GM10248 (cell line): ENCODE results near the gene KRABD2.
"Not testable (repeated sequence)": the region's sequence is repeated elsewhere in the genome, so short reads cannot be mapped to it uniquely, and the experiment has no call there.

Source experiments
- CTCF ChIA-PET: fragments of 300-600 bp; sonication (Branson Sonifier 250); formaldehyde crosslinking; extraction: SDS; loops from one replicate; lab custom pipeline; 2021; ENCODE audit warnings: antibody characterized with exemption; lab: Yijun Ruan, JAX
- POLR2A ChIA-PET: fragments of 350-650 bp; sonication (Branson Sonifier 250); formaldehyde crosslinking; extraction: SDS; loops from one replicate; lab custom pipeline; 2020; ENCODE audit warnings: antibody characterized with exemption; lab: Yijun Ruan, JAX
- DNase-seq: peaks from one replicate; pipeline ENCODE4 v3.0.0; 2012; ENCODE audit errors: extremely low spot score
- CTCF ChIP-seq: IDR thresholded peaks from 2 replicates; pipeline ENCODE4 v1.5.1; 2012; ENCODE audit warnings: mild to moderate bottlenecking, low read depth; ENCODE audit errors: extremely low read depth, missing control alignments, control extremely low read depth

The KRABD2 gene

GRCh38 chr17:8382052-8382879, 5.8 kb upstream of the KRABD2 start:
- TF ChIP-seq CTCF, result no peak
- ChIA-PET POLR2A (interaction anchor here (0.6 to 1.7 kb wide), 4 partner anchors 12 to 897 kb away, joined by 3 to 6 read pairs (median 4); no protein-coding TSS in a partner anchor), CTCF (interaction anchor here (0.6 to 1.6 kb wide), 8 partner anchors 17 to 308 kb away, joined by 3 to 5 read pairs (median 4); partner anchors contain the start of gene SLC25A35)
- DNase-seq, result no peak

DNA sequence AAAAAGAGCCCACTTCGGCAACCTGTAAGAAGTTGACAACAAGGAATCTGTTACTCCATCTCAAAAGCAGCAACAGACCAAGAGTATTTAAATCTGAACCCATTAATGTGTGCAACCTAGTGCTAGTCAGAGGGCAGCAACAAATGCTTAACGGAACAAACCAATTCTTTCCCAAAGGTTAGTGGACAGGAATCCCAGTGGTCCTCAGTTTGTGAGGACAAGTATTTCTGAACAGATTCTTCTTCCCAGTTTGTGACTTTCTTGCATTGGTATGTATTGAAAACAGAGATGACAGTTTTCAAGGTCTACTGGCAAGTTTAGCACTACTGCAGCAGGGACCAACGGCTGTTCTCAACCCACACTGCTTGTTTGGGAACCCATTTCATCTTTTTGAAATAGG, 3.5 kb upstream of the KRABD2 start:
- ChIA-PET CTCF (no interaction called here), POLR2A (no interaction called here)
- no peak for DNase-seq
- TF ChIP-seq CTCF, result no peak

- CTCF ChIA-PET, result interaction anchor here (2.8 kb wide), 1 partner anchor 17 kb away, joined by 18 read pairs; no protein-coding TSS in a partner anchor
- DNase-seq, POLR2A ChIA-PET: not testable (repeated sequence)
Observed at GRCh38 chr17:8378117-8378516, 1.6 kb upstream of the KRABD2 start.

DNA sequence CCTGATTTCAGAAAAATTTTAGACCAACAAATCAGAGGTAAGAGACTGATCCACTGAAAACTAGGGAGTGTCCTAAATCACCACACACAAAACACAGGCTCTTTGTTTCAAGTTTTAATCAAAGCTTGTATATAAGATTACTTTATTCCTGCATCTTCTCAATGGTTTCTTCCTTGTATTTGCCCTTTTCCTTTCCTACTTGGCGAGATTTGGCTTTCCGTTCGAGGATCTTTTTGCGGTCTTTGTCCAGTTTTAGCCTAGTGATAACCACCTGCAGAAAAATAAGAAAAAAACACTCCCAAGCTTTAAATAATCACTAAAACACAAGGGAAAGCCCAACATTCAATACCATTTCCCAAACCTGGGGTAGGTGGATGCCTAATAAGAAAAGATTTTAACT, 918 bp upstream of the KRABD2 start:
- no peak for DNase-seq
- CTCF ChIA-PET, result interaction anchor here (1.0 to 2.8 kb wide), 8 partner anchors 16 to 408 kb away, joined by 3 to 18 read pairs (median 4); no protein-coding TSS in a partner anchor
- POLR2A ChIA-PET, result no interaction called here
- TF ChIP-seq CTCF, result no peak

- CTCF ChIA-PET, result interaction anchor here (0.9 to 2.8 kb wide), 9 partner anchors 8 to 432 kb away, joined by 3 to 18 read pairs (median 5); no protein-coding TSS in a partner anchor
- DNase-seq, result no peak
Observed at GRCh38 chr17:8375738-8376259, 705 bp downstream of the KRABD2 start.

GRCh38 chr17:8373856-8374255, 2.6 kb downstream of the KRABD2 start:
- POLR2A ChIA-PET, CTCF ChIA-PET, DNase-seq: not testable (repeated sequence)

More at GRCh38 chr17:8375738-8376259, 705 bp downstream of the KRABD2 start:
- POLR2A ChIA-PET, result interaction anchor here (0.5 to 1.0 kb wide), 3 partner anchors 35 to 202 kb away, joined by 3 to 7 read pairs (median 3); no protein-coding TSS in a partner anchor
- no peak for TF ChIP-seq CTCF

DNA sequence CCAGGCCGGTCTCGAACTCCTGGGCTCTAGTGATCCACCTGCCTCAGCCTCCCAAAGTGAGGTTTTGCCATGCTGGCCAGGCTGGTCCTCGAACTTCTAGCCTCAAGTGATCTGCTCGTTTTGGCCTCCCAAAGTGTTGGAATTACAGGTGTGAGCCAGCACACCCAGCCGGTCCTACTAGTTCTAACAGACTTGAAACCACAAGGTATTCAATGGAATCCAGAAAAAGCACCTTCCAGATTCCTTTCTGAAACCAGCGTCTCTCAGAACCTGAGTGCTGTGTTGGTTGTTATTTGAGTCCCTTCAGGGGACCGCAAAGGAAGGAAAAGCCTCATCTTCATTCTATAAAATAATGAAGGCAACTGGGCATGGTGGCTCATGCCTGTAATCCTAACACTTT, 4.1 kb downstream of the KRABD2 start:
- ChIA-PET POLR2A (no interaction called here), CTCF (no interaction called here)
- no peak for DNase-seq
- no peak for TF ChIP-seq CTCF
